Epithelial cell of esophagus (primary cell): ENCODE results near the gene MTCL1.
A peak's percentile ranks its signal among the peaks of the same experiment; 100 is the strongest.

Experiments used
- DNase-seq: peaks from one replicate; pipeline ENCODE4 v3.0.0; 2010; ENCODE audit warnings: low read depth
- H3K4me3 ChIP-seq: 2 replicates; pipeline ENCODE4 v1.5.1; 2011; ENCODE audit warnings: mild to moderate bottlenecking, low read length, control low read depth
- TF ChIP-seq, protein P1 (sequence below): IDR thresholded peaks from 2 replicates; pipeline ENCODE4 v1.5.1; 2011; ENCODE audit warnings: low read depth, mild to moderate bottlenecking, low read length, control low read depth, inconsistent platforms; ENCODE audit not compliant: insufficient read depth; ENCODE audit errors: missing control alignments

The MTCL1 gene

DNA sequence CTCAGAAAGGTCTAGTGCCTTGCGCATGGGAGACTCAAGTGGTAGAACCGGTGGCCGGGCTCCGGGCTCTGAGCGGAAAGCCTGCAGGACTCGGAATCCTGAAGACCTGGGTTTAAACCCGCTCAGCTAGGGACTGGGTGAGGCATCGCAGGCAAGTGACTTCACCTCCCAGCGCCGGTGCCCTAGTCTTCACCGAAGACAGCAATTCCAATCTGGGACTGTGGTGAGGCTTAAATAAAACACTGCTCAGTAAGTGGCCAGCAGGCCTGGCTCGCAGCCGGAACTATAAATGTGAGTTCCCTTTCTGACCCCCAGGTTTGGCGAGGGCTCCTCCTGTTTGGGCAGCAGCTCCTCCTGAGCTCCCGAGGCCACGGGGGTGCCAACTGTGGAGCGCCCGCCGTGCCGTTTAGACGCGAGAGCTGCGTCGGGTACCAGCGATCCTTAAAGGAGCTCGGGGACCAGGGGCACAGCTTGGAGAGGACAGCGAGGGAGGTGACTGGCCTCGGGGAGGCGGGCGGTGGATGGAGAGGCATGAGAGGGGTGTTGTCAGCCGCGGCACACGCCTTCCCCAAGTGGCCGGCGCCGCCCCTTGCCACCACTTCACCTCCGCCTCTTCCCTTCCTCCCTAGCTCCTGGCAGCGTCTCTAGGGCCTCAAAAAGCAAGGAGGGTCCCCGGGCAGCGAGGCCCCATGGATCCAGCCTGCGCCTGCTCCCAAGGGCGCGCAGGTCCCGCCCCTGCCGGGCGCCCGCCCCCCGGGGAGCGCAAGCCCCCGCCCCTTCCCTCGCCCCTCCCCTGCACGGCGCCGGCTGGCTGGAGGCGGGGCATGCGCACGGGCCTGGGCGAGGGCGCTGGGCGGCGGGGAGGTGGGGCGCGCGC, 757 bp upstream of the MTCL1 start:
- peak overlapping the region; percentile 55 for H3K4me3 ChIP-seq
- DNase-seq = peak; percentile 93
- TF ChIP-seq, protein P1, sequence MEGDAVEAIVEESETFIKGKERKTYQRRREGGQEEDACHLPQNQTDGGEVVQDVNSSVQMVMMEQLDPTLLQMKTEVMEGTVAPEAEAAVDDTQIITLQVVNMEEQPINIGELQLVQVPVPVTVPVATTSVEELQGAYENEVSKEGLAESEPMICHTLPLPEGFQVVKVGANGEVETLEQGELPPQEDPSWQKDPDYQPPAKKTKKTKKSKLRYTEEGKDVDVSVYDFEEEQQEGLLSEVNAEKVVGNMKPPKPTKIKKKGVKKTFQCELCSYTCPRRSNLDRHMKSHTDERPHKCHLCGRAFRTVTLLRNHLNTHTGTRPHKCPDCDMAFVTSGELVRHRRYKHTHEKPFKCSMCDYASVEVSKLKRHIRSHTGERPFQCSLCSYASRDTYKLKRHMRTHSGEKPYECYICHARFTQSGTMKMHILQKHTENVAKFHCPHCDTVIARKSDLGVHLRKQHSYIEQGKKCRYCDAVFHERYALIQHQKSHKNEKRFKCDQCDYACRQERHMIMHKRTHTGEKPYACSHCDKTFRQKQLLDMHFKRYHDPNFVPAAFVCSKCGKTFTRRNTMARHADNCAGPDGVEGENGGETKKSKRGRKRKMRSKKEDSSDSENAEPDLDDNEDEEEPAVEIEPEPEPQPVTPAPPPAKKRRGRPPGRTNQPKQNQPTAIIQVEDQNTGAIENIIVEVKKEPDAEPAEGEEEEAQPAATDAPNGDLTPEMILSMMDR = no peak

DNA sequence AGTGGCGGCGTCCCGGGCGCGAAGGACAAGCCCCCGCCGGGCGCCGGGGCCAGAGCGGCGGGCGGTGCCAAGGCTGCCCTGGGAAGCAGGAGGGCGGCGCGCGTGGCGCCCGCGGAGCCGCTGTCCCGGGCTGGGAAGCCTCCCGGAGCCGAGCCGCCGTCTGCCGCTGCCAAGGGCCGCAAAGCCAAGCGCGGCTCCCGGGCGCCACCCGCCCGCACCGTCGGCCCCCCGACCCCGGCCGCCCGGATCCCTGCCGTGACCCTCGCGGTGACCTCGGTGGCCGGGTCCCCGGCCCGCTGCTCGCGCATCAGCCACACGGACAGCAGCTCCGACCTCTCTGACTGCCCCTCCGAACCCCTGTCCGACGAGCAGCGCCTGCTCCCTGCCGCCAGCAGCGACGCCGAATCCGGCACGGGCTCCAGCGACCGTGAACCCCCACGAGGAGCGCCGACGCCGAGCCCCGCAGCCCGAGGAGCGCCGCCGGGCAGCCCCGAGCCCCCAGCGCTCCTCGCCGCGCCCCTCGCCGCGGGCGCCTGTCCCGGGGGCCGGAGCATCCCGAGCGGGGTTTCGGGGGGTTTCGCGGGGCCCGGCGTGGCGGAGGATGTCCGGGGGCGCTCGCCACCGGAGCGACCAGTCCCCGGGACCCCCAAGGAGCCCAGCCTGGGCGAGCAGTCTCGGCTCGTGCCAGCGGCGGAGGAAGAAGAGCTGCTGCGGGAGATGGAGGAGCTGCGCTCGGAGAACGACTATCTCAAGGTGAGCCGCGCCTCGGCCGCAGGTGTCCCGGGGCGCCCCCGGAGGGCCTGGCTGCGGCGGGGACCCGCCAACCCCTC, 820 bp downstream of the MTCL1 start:
- TF ChIP-seq, protein P1 = no peak
- peak; percentile 35 for DNase-seq
- H3K4me3 ChIP-seq = peak overlapping the region; percentile 65

DNA sequence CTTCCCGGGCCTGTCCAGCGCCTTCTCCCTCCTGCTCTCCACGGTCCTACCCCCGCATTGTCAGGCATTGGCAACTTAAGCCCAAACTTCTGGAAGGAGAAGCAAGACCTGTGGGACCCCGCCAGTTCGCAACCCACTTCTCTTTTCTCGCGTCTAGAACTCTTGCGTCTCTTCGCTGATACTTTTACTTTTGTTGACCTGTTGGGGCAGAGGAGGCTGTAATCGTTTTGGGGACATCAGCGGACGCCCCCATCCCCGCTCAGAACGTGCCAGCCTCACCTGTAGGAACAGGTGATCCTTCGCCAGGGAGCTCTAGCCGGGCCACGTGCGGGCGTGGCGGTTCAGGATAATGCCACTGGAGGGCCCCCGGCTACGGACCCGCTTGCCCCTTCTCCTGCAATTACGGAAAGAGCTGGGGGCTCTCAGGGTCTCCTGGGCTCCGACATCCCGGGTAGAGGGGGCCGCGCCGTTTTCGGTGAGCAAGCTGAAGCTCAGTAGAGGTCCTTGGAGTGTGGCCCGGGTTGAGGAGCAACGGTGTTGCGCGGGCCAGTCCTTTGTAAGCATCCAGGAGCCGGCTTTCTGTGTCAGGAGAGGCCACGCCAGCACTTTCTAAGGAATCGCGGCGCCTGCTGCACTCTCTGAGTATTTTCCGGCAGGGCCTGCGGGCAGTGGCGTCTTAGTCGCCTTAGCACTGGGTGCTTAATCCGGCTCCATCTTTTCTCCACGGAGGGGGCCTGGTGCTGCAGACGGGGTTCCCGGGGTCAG, 1.6 kb downstream of the MTCL1 start:
- peak; percentile 78 for DNase-seq
- H3K4me3 ChIP-seq = peak overlapping the region; percentile 65
- TF ChIP-seq, protein P1 = peak; percentile 34

DNA sequence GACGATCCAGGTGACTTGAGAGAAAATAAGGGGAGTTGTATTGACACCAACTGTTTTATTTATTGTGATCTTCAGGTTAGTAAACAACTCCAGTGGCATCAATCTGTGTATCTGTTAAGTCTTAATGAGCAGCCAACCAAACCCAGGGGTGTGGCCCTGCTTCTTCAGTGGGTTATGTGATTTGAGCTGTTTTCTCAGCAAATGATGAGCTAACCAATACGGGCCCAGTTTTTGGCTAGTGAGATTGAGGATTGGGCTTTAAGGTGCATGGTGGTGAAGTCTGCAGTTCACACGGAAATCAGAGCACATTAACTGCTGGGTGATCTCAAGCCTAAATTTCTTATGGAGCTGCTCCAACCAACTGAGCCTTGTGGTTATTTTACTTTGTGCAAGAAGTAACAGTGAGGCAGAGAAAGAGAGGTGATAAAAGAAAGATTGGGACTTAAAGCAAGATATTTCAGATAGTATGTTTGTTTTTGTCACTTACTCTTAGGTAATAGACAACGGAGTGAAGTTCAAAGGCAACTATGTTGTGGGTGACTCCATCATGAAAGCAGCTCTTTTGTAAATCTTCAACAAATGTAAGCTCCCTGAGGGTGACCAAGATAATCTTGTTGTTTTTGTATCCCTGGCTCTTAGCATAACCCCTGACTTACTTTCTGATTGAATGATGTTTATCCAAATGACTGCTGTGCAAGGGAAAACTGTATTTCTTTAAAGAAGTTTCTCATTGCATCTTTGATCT, 2.4 kb downstream of the MTCL1 start:
- TF ChIP-seq, protein P1 = no peak
- peak overlapping the region; percentile 65 for H3K4me3 ChIP-seq
- DNase-seq = peak; percentile 30

DNA sequence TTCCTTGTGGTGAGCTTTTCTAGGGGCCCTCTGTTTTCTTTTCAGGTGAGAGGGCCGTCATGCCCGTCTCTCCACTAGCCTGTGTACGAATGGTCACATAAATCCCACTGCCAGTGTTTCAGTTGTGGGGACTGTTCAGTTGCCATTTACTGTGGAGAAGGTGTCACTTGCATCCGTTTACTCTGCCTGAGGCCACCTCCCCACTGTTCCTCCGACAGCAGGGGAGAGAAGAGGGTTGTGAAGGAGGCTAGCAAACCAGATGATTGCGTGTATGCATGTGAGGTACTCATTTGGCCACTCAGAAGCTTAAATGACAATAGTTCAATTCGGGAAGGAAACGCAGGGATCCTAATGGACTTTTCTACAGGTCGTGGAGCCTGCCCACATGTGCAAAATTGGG, 3.3 kb downstream of the MTCL1 start:
- DNase-seq = no peak
- H3K4me3 ChIP-seq = no peak overlapping the region
- TF ChIP-seq, protein P1 = no peak
